ENCODE measurements around the gene TNNC1. TPM values are rescaled to one million over a fixed set of nuclear protein-coding genes. Genes with fewer than 3 reads are reported as not detected.

Gene TNNC1
- total RNA-seq, 1 experiment from 2014 or later: 8.3 TPM

- no peaks in the 10 kb centered on the region for H3K27me3 ChIP-seq (ENCODE audit: insufficient read depth, low read depth)
- no peaks in the 10 kb centered on the region for H3K4me1 ChIP-seq (replicated peaks; ENCODE audit: insufficient read depth)
- no TSS peak for BruUV-seq (replicated peaks)
- H3K9me2 ChIP-seq (ENCODE audit: insufficient read depth): no peaks in the 10 kb centered on the region
- H3F3A ChIP-seq (ENCODE audit: insufficient read depth, low read depth): no peaks in the 10 kb centered on the region
- no peak for DNase-seq
- H2AFZ ChIP-seq: no peak overlapping the region
- no peak overlapping the region for H3K4me2 ChIP-seq
- no peaks in the 10 kb centered on the region for H3K79me2 ChIP-seq (ENCODE audit: low read depth)
- no peak for TF ChIP-seq EZH2 (IDR thresholded peaks at IDR 0.05; ENCODE audit: low read depth)
- TF ChIP-seq, protein P1, sequence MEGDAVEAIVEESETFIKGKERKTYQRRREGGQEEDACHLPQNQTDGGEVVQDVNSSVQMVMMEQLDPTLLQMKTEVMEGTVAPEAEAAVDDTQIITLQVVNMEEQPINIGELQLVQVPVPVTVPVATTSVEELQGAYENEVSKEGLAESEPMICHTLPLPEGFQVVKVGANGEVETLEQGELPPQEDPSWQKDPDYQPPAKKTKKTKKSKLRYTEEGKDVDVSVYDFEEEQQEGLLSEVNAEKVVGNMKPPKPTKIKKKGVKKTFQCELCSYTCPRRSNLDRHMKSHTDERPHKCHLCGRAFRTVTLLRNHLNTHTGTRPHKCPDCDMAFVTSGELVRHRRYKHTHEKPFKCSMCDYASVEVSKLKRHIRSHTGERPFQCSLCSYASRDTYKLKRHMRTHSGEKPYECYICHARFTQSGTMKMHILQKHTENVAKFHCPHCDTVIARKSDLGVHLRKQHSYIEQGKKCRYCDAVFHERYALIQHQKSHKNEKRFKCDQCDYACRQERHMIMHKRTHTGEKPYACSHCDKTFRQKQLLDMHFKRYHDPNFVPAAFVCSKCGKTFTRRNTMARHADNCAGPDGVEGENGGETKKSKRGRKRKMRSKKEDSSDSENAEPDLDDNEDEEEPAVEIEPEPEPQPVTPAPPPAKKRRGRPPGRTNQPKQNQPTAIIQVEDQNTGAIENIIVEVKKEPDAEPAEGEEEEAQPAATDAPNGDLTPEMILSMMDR (conservative IDR thresholded peaks at IDR 0.05): no peak
- no peaks in the 10 kb centered on the region for H3K36me3 ChIP-seq (ENCODE audit: low read depth)
- H3K9me3 ChIP-seq (ENCODE audit: insufficient read depth, low read depth): no peaks in the 10 kb centered on the region
- intact Hi-C loops (cut with micrococcal nuclease; ENCODE audit: unreplicated experiment): no loop called here
- no peak overlapping the region for H3K27ac ChIP-seq
- H4K20me1 ChIP-seq (ENCODE audit: insufficient read depth): no peaks in the 10 kb centered on the region
- H3K4me3 ChIP-seq: no peak overlapping the region
- ChIA-PET CTCF (no interaction called here), POLR2A (ENCODE audit: unreplicated experiment) (no interaction called here)
These were observed 29.2 kb upstream of the TNNC1 start for GRCh38 chr3:52483081-52483480.

DNA sequence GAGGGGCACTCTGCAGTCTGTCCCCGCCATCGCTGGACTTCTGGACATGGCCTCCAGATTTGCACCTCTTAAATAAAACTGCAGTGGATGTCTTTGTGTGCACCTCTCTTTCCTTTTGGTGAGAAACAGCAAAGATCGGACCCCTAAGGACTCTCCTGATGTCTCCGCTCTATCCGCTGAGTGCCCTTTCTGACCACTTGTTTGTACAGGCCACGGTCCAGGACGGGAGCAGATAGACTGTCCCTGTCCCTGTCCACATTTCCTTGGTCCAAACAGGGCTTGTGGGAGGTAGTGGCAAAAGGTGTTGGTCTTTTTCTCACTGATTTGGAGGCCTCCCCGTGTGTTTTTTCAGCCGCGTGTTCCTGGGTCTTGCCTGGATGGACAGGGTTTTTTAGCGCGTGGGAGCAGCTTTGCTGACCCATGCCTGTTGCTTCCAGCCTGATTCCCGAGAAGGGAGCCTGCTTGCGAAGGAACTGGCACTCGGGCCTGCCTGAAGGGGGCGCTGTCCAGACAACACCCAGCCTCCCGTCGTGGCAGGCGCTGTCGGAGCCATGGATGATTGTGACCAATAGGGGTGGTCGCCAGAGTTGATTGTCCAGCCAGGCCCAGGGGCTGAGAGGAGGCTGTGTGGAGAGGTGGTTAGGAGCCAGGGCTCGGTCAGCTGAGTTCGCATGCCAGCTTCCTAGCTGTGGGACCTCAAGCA is 28.1 kb upstream of the TNNC1 start:
- Histone ChIP-seq H3K4me3 (no peak overlapping the region), H3F3A (ENCODE audit: insufficient read depth, low read depth) (no peaks in the 10 kb centered on the region), H3K4me2 (no peak overlapping the region), H4K20me1 (ENCODE audit: insufficient read depth) (no peaks in the 10 kb centered on the region), H3K27ac (no peak overlapping the region), H3K36me3 (ENCODE audit: low read depth) (no peaks in the 10 kb centered on the region), H3K79me2 (ENCODE audit: low read depth) (no peaks in the 10 kb centered on the region), H3K27me3 (ENCODE audit: insufficient read depth, low read depth) (no peaks in the 10 kb centered on the region), H2AFZ (no peak overlapping the region), H3K9me3 (ENCODE audit: insufficient read depth, low read depth) (no peaks in the 10 kb centered on the region), H3K9me2 (ENCODE audit: insufficient read depth) (no peaks in the 10 kb centered on the region), H3K4me1 (replicated peaks; ENCODE audit: insufficient read depth) (no peaks in the 10 kb centered on the region)
- ChIA-PET POLR2A (ENCODE audit: unreplicated experiment) (no interaction called here), CTCF (no interaction called here)
- intact Hi-C loops (cut with micrococcal nuclease; ENCODE audit: unreplicated experiment): no loop called here
- DNase-seq: no peak
- TF ChIP-seq EZH2 (IDR thresholded peaks at IDR 0.05; ENCODE audit: low read depth): no peak
- TF ChIP-seq, protein P1 (conservative IDR thresholded peaks at IDR 0.05): peak; percentile 40; the same call in 1 of the 2 replicates
- BruUV-seq (replicated peaks): no TSS peak

- ChIA-PET POLR2A (ENCODE audit: unreplicated experiment) (no interaction called here), CTCF (no interaction called here)
These were observed 27.2 kb upstream of the TNNC1 start for GRCh38 chr3:52480768-52481715.

More at GRCh38 chr3:52480768-52481715, 27.2 kb upstream of the TNNC1 start:
- Histone ChIP-seq H3K27me3 (ENCODE audit: insufficient read depth, low read depth) (no peaks in the 10 kb centered on the region), H2AFZ (no peak overlapping the region), H3K4me3 (no peak overlapping the region), H3K4me2 (no peak overlapping the region), H3K9me2 (ENCODE audit: insufficient read depth) (no peaks in the 10 kb centered on the region), H3K79me2 (ENCODE audit: low read depth) (no peaks in the 10 kb centered on the region), H3K4me1 (replicated peaks; ENCODE audit: insufficient read depth) (no peaks in the 10 kb centered on the region), H4K20me1 (ENCODE audit: insufficient read depth) (no peaks in the 10 kb centered on the region), H3K36me3 (ENCODE audit: low read depth) (no peaks in the 10 kb centered on the region), H3F3A (ENCODE audit: insufficient read depth, low read depth) (no peaks in the 10 kb centered on the region), H3K9me3 (ENCODE audit: insufficient read depth, low read depth) (no peaks in the 10 kb centered on the region), H3K27ac (no peak overlapping the region)
- BruUV-seq (replicated peaks): no TSS peak
- DNase-seq: no peak
- intact Hi-C loops (cut with micrococcal nuclease; ENCODE audit: unreplicated experiment): no loop called here
- TF ChIP-seq, protein P1 (conservative IDR thresholded peaks at IDR 0.05): no peak
- no peak for TF ChIP-seq EZH2 (IDR thresholded peaks at IDR 0.05; ENCODE audit: low read depth)

All from PC-9 (cell line).